HS-27A (cell line): Measurements from ENCODE around the gene RAP2C.
"Not testable (repeated sequence)": the region's sequence is repeated elsewhere in the genome, so short reads cannot be mapped to it uniquely, and the experiment has no call there.

ENCODE experiments used
- DNase-seq: peaks from one replicate; pipeline ENCODE4 v3.0.0-alpha.2; 2012; ENCODE audit warnings: low read depth, missing footprints

Gene RAP2C

DNA sequence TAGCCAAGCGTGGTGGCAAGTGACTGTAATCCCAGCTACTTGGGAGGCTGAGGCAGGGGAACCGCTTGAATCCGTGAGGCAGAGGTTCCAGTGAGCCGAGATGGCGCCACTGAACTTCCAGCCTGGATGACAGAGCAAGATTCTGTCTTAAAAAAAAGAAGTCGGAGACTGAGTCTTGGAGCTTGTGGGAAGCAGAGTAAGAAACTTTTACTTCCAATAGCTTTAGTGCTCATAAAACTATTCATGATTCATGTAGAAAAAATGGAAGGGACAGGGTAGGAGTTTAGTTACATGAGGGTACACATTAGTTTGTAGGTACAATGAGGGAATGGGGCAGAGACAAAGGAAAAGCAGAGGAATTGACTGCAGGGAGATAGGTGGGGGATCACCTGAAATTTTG is 19.3 kb downstream of the RAP2C start:
- no peak for DNase-seq

DNA sequence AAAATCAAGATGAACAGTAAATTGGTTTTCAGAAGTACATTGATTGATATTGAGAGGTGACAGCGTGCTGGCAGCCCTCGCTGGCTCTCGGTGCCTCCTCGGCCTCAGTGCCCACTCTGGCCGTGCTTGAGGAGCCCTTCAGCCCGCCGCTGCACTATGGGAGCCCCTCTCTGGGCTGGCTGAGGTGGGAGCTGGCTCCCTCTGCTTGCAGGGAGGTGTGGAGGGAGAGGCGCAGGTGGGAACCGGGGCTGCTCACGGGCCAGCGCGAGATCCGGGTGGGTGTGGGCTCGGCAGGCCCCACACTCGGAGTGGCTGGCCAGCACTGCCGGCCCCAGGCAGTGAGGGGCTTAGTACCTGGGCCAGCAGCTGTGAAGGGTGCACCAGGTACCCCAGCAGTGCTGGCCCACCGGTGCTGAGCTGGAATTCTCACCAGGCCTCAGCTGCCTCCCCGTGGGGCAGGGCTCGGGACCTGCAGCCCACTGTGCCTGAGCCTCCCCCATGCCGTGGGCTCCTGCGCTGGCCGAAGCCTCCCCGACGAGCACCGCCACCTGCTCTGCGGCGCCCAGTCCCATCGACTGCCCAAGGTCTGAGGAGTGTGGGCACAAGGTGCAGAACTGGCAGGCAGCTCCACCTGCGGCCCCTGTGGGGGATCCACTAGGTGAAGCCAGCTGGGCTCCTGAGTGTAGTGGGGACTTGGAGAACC is 25.2 kb downstream of the RAP2C start:
- no peak for DNase-seq

DNA sequence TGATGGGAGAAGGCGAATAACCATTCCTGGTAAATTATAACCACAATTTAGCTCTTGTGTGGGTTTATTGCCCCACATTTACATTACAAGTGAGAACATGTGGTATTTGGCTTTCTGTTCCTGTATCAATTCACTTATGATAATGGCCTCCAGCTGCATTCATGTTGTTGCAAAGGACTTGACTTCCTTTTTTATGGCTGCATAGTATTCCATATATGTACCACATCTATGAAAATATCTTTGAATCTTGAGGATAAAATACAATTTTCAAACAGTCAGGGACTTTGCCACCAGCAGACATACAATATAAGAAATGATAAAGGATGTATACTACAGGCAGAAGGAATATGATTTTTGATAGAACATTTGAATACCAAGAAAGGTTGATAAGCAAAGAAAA is 27.3 kb downstream of the RAP2C start:
- no peak for DNase-seq

DNA sequence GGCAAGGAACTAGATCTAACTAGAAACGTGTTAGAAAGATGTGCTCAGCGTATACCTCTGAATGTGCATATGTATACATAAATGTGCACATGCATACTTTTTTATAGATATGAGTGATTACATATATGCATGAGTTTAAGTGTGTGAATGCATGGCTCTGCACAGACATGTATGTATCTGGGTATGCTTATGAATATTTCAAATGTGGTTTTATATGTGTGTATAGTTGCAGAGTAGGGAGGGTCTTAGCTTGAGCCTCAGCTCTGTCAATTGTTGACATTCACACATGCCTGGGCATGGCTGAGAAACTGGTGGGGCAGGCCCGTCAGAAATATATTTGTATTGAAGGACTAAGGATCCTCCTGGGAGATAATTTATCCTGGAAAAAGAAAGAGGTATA is 31.1 kb downstream of the RAP2C start:
- no peak for DNase-seq

DNA sequence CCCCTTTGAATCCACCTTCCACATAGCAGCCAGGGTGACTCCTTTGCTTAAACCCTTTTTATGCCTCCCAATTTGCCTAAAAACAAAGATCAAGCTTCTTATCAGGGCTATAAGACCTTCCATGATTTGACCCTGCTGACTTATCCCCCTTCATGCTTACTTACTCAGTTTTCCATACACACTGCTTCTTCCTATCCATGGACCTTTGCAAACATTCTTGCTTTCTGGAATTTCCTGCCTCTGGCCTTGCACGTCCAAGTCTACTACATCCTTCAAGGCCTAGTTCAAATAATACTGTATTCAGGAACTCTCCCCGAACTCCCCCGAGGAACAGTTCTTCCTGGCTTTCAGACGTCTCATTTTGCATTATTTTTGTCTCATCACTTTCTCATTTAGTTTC is 31.8 kb downstream of the RAP2C start:
- no peak for DNase-seq

DNA sequence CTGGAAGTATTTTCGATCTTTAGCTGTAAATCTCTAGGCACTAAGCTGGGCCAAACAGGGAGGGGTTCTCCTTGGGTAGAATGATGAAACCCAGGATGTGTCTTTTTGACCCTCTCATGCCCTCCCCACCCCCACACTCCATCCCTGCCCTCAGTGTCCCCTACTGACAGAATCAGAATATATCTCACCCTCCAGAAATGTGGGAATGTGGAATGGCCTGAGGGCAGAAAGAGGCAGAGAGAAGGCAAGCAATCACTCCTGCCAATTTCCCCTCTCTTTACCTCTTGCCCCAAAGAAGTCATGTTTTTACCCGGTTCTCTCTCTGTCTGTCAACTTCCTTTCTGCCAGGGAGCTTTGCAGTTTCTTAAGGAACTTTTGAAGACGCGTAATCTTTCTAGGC is 34.4 kb downstream of the RAP2C start:
- DNase-seq = no peak

DNA sequence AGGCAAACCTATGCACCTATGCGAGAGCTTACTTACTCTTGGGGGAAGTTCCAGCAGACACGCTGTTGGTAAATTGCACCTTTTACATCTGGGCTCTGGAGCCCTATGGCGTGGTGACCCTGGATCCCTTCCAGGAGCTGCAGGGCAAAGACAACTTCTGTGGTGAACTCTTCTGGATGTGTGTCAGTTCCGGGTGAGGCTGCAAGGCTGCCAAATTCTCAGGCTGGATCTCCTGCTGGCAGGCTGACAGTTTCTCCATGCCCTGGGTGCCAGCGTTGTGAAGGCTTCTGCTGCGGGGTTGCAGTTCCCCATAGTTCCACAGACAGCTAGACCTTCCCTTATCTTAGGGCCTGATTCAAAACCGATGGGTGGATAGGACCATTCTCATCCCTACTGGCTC is 37.9 kb downstream of the RAP2C start:
- DNase-seq = no peak

DNA sequence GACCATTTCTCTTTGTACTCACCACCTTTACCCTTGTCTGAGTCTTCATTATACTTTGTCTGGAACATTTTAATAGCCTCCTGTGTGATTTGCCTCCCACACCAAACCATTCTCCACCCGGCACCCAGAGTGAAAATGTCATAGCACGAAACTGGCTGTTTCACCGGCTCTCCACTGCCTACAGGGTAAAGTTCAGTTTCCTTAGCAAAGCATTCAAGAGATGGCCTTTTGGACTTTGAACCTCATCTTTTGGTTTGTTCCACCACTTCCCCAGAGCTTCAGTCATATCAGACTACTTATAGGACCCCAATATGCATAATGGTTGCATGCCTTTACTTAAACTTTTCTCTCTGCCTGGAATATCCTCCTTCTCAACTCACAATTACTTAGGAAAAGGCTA is 38.3 kb downstream of the RAP2C start:
- DNase-seq = no peak

DNA sequence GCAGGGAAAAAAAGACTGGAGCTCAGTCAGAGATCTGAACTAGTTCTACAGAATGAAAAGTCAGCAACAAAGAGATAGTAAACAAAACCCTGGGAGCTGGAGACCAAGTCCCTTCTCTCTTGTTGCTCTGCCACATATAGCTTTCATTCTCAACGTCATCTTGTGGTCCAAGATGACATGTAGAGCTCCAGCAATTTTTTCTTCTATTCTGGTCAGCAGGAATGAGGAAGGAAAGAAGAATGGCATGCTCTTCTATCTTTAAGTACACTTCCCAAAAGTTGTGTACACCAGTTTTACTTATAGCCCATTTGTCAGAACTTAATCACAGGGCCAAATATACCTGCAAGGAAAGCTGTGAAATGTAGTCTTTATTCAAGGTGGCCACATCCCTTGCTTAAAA is 45.6 kb downstream of the RAP2C start:
- DNase-seq = no peak

DNA sequence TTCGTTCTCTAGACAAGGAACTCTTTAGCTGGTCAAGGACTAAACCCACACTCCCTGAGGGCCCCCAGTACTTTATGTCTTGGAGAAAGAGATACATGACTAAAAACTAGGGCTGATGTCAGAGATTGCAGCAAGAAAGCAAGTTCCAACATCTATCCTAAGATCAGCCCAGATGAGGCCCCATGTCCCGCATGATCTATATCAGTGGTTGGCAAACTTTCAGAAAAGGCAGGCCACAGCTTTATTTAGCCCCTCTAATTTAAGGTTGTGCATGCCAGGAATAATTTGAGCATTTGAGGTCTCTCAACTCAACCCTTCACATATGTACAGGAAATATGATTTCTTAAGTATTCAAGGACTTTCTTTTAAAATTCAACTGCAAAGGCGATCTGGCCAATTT is 47.4 kb downstream of the RAP2C start:
- no peak for DNase-seq

DNA sequence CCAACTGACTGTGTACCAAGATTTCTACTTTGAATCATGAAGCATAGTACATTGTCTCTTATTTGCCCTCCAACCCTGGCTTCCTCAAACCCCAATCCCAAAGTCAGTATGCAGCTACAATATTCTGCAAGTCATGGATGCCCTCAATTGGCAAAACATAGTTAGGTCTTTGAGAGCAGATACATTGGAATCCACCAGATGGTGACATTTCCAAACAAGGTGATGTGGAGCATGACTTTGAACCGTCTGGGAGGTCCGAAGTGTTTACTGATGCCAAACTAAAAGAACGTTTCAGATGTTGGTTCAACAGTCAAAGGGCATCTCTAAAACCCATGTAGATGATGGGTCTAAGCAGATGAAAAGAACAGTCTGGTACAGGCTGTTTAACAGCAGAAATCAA is 47.8 kb downstream of the RAP2C start:
- DNase-seq = no peak

DNA sequence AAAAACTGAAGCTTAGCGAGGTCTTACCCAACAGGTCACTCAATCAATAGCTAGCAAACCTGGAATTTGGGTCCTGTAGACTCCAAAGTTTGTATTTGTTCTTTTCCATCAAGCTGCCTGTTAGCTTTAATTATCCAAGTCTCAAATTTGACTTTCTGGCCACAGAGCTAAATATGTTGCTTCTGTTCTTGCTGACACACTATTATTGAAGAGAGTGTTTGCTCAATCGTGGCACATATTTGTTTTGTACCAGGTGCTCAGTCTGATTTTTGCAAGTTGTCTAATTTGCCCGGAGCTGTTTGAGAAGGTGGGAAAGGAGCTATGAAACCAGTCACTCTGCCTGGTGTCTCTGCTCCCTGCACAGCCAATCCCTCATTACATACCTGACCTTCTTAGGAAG is 49.7 kb downstream of the RAP2C start:
- DNase-seq = no peak

DNA sequence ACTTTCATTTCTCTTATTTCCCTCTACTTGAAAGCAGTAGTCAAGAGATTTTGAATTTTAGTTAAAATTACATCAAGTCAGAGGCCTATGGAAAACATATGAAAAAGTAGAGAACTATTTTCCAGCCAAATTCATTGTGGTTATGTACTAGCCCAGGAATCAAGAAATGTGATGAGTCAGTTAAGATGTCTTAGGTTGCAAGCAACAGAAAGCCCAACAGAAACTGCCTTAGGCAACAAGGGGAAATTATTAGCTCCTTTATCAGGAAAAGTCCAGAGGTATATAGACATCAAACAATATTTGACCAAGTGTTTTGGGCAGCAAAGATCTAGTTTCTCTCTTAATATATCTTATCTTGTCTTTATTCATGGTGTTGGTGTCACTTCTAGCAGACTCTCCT is 53.6 kb downstream of the RAP2C start:
- DNase-seq = no peak

DNA sequence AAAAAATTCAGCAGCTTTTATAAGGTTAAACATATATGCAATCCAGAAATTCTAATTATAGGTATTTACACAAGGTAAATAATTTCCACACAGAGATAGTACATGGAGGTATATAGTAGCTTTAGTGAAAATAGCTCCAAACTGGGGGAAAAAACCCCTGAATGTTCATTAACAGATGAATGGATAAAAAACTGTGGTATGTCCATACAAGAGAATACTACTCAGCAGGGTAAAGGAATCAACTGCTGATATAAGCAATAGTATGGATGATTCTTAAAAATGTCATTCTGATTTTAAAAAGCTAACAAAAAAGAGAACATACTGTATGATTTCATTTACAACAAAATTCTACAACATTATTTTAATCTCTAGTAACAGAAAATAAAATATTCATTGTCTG is 54.2 kb downstream of the RAP2C start:
- DNase-seq = no peak

DNA sequence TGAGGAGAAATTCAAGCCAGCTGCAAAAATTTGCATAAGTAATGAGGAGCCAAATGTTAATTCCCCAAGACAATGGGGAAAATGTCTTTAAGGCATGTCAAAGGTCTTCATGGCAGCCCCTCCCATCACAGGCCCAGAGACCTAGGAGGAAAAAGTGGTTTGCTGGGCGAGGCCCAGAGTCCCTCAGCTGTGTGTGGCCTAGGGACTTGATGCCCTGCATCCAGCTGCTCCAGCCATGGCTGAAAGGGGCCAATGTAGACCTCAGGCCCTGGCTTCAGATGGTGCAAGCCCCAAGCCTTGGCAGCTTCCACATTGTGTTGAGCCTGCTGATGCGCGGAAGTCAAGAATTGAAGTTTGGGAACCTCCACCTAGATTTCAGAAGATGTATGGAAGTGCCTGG is 56.2 kb downstream of the RAP2C start:
- not testable (repeated sequence) for DNase-seq

DNA sequence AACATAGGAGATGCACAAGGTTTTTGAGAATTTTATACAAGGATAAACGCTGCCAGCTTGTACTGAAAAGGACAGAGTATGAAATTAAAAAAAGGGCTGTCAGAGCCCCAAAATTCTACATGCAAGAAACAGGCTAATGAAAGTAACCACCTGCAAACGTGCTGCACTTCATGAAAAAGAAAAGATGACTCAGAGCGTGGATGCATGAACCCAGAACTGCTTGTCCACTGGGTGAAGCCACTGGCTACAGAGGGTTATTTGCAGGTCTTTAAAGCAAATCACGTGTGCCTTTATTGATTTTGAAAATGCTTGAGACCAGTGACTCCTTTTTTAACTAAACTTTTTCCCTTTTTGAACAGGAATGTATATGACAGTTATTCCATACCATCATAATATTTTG is 66.1 kb downstream of the RAP2C start:
- DNase-seq = no peak
